WTC11 (cell line): ENCODE results near the gene POU2F1. TPM values are rescaled to one million over a fixed set of nuclear protein-coding genes. Genes with fewer than 3 reads are reported as not detected.

Source experiments
- ATAC-seq: fragments of 200-7000 bp; cut with Tn5 transposase; 2 replicates; pipeline ENCODE4 v1.10.0; 2021; ENCODE audit warnings: mild to moderate bottlenecking, moderate library complexity
- CTCF ChIA-PET: fragments of 300-600 bp; sonication (Branson Sonifier 250); formaldehyde crosslinking; loops from one replicate; lab custom pipeline; 2021; ENCODE audit warnings: antibody characterized with exemption; lab: Charles Lee
- POLR2A ChIA-PET: fragments of 350-600 bp; sonication (Branson Sonifier 250); formaldehyde crosslinking; loops from one replicate; lab custom pipeline; 2021; ENCODE audit warnings: antibody characterized with exemption; lab: Charles Lee
- DNase-seq: peaks from one replicate; pipeline ENCODE4 v3.0.0; 2021; ENCODE audit warnings: low spot score
- H3K27ac Mint-ChIP-seq: 2 replicates; pipeline ENCODE4 v1.8.0; 2021; ENCODE audit warnings: mixed read lengths
- H3K27me3 Mint-ChIP-seq: 2 replicates; pipeline ENCODE4 v1.8.0; 2021; ENCODE audit warnings: low read depth, mild to moderate bottlenecking, moderate library complexity, mixed read lengths
- H3K36me3 Mint-ChIP-seq: 2 replicates; pipeline ENCODE4 v1.8.0; 2021; ENCODE audit warnings: mixed read lengths
- H3K4me1 Mint-ChIP-seq: 2 replicates; pipeline ENCODE4 v1.8.0; 2022; ENCODE audit warnings: mixed read lengths
- H3K4me3 Mint-ChIP-seq: 2 replicates; pipeline ENCODE4 v1.8.0; 2021; ENCODE audit warnings: mild to moderate bottlenecking, moderate library complexity, mixed read lengths
- H3K9me3 Mint-ChIP-seq: 2 replicates; pipeline ENCODE4 v1.8.0; 2021; ENCODE audit warnings: mixed read lengths
- AFF4 ChIP-seq: sonication (generic); formaldehyde crosslinking; IDR thresholded peaks from 2 replicates; pipeline ENCODE4 v1.8.1; 2023; ENCODE audit warnings: mild to moderate bottlenecking, missing genetic modification reagents, borderline replicate concordance
- ARID4B ChIP-seq: sonication (generic); formaldehyde crosslinking; IDR thresholded peaks from 2 replicates; pipeline ENCODE4 v1.8.0; 2023; ENCODE audit warnings: missing genetic modification reagents, mild to moderate bottlenecking, borderline replicate concordance
- E2F4 ChIP-seq: sonication (generic); formaldehyde crosslinking; IDR thresholded peaks from 2 replicates; pipeline ENCODE4 v1.8.1; 2022; ENCODE audit warnings: low read depth, mild to moderate bottlenecking, moderate library complexity, missing genetic modification reagents, borderline replicate concordance
- ELF4 ChIP-seq: sonication (generic); formaldehyde crosslinking; IDR thresholded peaks from 2 replicates; pipeline ENCODE4 v1.8.1; 2022; ENCODE audit warnings: low read depth, mild to moderate bottlenecking, moderate library complexity, missing genetic modification reagents
- GABPB1 ChIP-seq: sonication (generic); formaldehyde crosslinking; IDR thresholded peaks from 2 replicates; pipeline ENCODE4 v1.8.1; 2023; ENCODE audit warnings: mild to moderate bottlenecking, missing genetic modification reagents
- HMGXB4 ChIP-seq: sonication (generic); formaldehyde crosslinking; IDR thresholded peaks from 2 replicates; pipeline ENCODE4 v1.8.1; 2023; ENCODE audit warnings: mild to moderate bottlenecking, moderate library complexity, missing genetic modification reagents
- NR3C1 ChIP-seq: sonication (generic); formaldehyde crosslinking; conservative IDR thresholded peaks from 2 replicates; pipeline ENCODE4 v1.8.1; 2023; ENCODE audit warnings: low read depth, mild to moderate bottlenecking, missing genetic modification reagents
- PRDM15 ChIP-seq: sonication (generic); formaldehyde crosslinking; IDR thresholded peaks from 2 replicates; pipeline ENCODE4 v1.8.0; 2022; ENCODE audit warnings: missing genetic modification reagents
- PREB ChIP-seq: sonication (generic); formaldehyde crosslinking; IDR thresholded peaks from 2 replicates; pipeline ENCODE4 v1.8.1; 2022; ENCODE audit warnings: mild to moderate bottlenecking, missing genetic modification reagents, moderate library complexity, borderline replicate concordance
- SOX15 ChIP-seq: fragments of 250-450 bp; sonication (Bioruptor Pico); IDR thresholded peaks from 2 replicates; pipeline ENCODE4 v1.9.0; 2021; ENCODE audit warnings: mild to moderate bottlenecking
- SP1 ChIP-seq: sonication (generic); formaldehyde crosslinking; conservative IDR thresholded peaks from 2 replicates; pipeline ENCODE4 v1.8.1; 2022; ENCODE audit warnings: missing genetic modification reagents
- TEAD1 ChIP-seq: sonication (generic); formaldehyde crosslinking; IDR thresholded peaks from 2 replicates; pipeline ENCODE4 v1.8.0; 2022; ENCODE audit warnings: mild to moderate bottlenecking, missing genetic modification reagents
- ZNF317 ChIP-seq: sonication (generic); formaldehyde crosslinking; IDR thresholded peaks from 2 replicates; pipeline ENCODE4 v1.8.1; 2023; ENCODE audit warnings: low read depth, mild to moderate bottlenecking, moderate library complexity, missing genetic modification reagents, borderline replicate concordance
- total RNA-seq: library from RNA; stranded (reverse); gene quantifications from 3 replicates; pipeline ENCODE4 v1.2.3, GENCODE V29; 2021

POU2F1 gene
- total RNA-seq, 1 experiment from 2014 or later: 51.3 TPM

GRCh38 chr1:167360120-167360519 lies 139.4 kb downstream of the POU2F1 start:
- H3K27ac Mint-ChIP-seq: no peak overlapping the region
- no peak overlapping the region for H3K4me3 Mint-ChIP-seq
- DNase-seq (no peak), ATAC-seq (no peak)
- peaks cover 8% of the 10 kb centered on the region for H3K9me3 Mint-ChIP-seq
- POLR2A ChIA-PET: no interaction called here
- peaks cover 30% of the 10 kb centered on the region for H3K4me1 Mint-ChIP-seq
- CTCF ChIA-PET: no interaction called here
- no peak for TF ChIP-seq ELF4
- TF ChIP-seq HMGXB4 (CRISPR knock-in tag): no peak
- no peak for TF ChIP-seq PREB
- no peak for TF ChIP-seq ZNF317 (CRISPR knock-in tag)
- no peak for TF ChIP-seq E2F4 (CRISPR knock-in tag)
- no peak for TF ChIP-seq GABPB1 (CRISPR knock-in tag)
- no peak for TF ChIP-seq SP1 (CRISPR knock-in tag)
- TF ChIP-seq PRDM15 (CRISPR knock-in tag): no peak
- no peak for TF ChIP-seq TEAD1 (CRISPR knock-in tag)
- no peak for TF ChIP-seq SOX15 (CRISPR knock-in tag)
- no peak for TF ChIP-seq NR3C1
- no peak for TF ChIP-seq AFF4
- no peak for TF ChIP-seq ARID4B (CRISPR knock-in tag)
- TF ChIP-seq, all 79 proteins: peak for 0
- Mint-ChIP-seq H3K36me3 (0 out of 2 replicates have a peak, but pooled peaks cover 2% of the 10 kb centered on the region), H3K27me3 (no peaks in the 10 kb centered on the region)
